Liver (tissue), 2 donors: ENCODE measurements around the gene NACAD.

Experiments used
- JUND ChIP-seq, 2 donors: IDR thresholded peaks; 2 replicates each; pipeline ENCODE4 v1.6.1; 2016; ENCODE audit warnings: antibody characterized with exemption in 2 of 2
- ZBTB33 ChIP-seq: IDR thresholded peaks from 2 replicates; pipeline ENCODE4 v1.6.1; 2016; ENCODE audit warnings: antibody characterized with exemption
- donor health status: healthy.

- TF ChIP-seq JUND (IDR thresholded peaks at IDR 0.05) = no peak
- no peak for TF ChIP-seq ZBTB33
These were observed 18.5 kb downstream of the NACAD start for GRCh38 chr7:45070254-45070642.
